GM21390 (cell line): Measurements from ENCODE around the gene IGF1R.

Experiments used
- ATAC-seq: cut with Tn5 transposase; IDR thresholded peaks from one replicate; pipeline ENCODE4 v1.9.1; 2021; ENCODE audit not compliant: unreplicated experiment

Gene IGF1R

GRCh38 chr15:98901434-98902072 is 253.2 kb downstream of the IGF1R start:
- no peak for ATAC-seq

- ATAC-seq = no peak
Observed at GRCh38 chr15:98902931-98903330, 254.6 kb downstream of the IGF1R start.

DNA sequence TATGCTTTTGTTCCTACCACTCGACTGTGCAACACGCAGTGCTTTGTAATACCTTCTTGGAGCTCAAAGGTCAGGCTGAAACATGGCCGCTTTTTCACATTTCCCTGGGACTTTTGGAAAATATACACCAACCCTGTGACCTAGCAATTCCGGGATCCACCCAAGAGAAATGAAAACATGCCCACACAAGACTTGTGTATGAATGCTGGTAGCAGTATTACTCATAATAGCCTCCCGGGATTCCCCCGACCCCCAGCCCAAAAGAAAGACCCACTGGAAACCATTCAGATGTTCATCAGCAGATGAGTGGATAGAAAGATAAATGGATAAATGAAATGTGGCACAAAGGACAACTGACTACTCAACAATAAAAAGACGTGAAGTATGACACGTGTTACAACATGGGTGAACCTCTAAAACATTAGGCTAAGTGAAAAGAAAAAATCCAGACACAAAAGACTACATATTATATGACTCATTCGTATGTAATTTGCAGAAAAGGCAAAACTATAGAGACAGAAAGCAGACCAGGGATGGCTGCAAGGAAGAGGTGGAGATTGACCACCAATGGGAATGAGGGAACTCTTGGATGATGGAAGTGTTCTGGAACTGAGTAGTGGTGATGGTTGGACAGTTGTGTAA is 255.2 kb downstream of the IGF1R start:
- ATAC-seq = no peak

DNA sequence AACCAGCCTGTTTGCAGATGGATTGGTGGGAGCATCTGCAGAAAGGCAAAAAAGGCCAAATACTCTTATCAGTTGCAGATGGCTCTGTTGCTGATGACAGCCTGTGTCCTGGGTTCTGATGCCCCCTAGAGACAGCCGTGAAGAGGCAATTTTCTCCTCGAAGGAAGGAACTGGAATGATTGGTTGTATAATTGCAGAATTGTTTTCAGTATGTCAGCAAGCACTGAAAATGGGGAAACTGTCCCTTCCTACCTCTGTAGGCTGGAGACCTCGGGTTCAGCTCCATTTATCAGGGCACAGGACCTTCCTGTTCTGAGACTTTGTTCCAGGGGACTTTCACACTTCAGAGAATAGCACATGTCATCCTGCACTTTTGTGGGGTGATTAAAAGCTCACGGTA is 256.2 kb downstream of the IGF1R start:
- peak; percentile 54 for ATAC-seq

DNA sequence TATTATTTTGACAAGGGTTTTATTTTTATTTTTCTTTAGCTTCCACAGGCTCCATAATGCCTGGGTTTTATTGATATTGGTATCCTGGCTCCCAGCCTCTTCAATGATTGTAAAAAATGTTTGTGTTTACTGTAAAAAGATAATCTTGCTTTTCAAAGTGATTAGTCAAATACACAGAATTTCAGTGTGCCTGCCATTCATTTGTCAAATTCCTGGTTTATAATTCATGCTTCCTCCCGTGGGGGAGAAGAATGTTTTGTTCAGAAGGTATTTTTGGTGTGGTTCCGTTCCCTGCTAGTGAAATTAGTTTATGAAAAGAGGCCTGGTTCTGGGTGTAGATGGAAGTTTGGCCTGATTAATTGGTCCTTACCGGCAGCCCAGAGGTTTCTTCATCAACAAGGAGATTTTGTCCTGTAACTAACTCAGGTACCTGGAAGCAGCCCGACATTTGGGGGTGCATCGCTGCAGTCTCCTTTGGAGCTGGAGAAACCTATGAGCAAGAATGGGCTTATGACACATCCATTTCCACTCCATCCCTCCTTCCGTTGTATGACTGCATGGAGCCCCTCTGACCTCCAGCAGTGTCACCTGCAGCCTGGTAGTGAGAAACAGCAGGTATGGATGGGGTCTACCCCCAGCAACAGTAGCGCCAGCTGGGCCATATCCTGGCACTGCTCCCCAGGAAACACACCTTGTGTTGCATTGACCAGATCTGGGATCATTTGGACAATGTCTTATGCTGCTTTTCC is 257.8 kb downstream of the IGF1R start:
- no peak for ATAC-seq

DNA sequence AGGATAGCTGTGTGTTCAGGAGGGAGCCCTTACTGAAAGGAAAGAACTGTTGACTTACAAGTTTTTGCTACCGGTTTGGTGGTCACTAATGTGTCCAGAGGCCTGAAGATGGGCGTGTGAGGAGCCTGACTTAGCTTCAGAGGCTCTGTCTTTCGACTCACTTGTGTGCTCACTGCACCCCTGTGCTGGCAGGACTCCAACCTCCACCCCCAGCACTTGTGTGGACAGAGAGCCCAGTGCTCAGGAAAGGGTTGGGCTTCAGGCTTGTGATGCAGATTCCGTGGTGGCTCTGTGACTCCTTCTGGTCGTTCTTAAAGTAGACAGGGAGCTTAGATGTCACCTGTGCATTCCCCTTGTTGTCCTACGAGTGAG is 258.4 kb downstream of the IGF1R start:
- ATAC-seq = no peak

DNA sequence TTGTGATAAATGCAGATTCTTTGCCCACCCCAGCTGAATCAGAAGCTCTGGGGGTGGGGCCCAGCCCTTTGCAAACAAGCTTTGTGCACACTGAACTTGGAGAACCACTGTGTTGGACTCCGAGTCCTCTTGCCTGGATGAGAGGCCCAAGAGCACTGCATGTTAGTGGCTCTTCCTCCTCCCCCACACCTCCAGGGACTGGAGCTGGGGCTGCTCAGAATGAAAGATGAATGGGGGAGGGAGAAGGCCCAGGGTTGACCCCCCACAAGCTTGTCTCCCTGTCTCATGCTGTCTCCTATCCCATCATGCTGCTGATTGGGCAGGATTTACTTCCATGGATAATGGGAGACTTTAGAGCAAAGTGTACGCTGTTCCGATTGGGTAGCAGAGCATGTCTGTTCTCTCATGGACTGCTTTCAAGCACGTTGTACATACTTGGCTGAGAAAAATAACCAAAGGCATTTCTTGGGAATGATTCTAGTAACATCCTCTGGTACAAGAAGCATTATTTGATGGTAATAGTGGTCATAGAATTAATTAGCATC is 259.7 kb downstream of the IGF1R start:
- no peak for ATAC-seq

DNA sequence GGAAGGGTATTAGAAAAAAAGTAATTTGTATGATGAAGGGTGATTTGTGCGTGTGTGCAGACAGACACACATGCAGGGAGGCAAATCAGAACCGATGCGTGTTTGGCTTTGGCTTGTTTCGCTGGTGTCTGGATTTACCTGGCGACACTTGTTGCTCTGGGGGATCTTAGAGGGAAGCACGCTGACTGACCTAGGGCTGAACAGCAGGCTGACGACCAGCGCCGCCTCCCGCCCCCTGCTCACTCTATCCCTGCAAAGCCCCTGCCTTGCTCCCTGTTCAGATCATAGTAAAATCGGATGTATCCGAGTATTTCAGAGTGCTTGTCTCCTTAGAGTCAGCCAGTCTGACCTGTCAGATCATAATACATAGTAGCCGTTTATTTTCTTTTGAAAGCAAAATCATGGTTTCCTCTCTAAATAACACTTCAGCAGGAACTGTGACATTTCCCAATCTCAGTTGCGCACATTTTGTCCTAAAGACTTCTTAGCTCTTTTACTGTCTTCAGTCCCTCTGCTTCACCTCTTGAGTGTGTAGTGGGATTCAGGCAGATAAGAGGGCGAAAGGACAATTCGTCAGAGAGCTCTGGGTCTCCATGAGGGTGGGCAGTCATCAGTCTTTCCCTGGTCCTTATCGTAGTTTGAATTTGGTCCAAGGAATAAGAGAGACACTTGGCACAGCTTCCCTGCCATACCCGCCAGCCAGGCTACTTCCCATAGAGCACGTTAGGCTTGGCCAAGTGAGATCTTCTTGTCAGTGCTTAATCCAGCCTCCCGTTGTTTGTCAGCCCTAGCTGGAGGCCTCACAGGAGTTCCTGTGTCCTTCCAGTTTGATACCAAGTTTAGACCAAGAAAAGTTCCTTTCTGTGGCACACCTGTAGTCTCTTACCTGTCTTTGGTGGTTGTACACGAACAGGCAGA is 261.9 kb downstream of the IGF1R start:
- ATAC-seq = no peak

DNA sequence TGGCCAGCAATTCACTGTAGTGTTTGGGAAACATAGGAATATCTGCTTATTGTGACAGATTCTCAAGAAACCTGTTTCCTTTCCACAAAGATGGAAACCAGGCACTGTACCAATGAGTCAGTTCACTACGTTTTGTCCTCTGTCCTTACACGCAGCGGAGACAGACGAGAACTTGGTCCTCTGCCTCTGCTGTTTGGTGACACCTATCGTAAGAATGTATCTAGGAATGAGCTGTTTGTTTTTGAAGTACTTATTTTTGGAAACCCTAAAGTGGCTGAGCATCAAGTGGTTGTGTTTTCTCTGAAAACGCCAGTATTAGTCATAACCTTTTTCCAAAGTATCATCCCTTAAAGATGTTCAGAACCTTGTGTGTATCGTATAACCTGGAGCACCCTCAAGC is 266.3 kb downstream of the IGF1R start:
- ATAC-seq = no peak

- no peak for ATAC-seq
Observed at GRCh38 chr15:98916826-98917225, 268.5 kb downstream of the IGF1R start.

- no peak for ATAC-seq
Observed at GRCh38 chr15:98917417-98917816, 269.1 kb downstream of the IGF1R start.

DNA sequence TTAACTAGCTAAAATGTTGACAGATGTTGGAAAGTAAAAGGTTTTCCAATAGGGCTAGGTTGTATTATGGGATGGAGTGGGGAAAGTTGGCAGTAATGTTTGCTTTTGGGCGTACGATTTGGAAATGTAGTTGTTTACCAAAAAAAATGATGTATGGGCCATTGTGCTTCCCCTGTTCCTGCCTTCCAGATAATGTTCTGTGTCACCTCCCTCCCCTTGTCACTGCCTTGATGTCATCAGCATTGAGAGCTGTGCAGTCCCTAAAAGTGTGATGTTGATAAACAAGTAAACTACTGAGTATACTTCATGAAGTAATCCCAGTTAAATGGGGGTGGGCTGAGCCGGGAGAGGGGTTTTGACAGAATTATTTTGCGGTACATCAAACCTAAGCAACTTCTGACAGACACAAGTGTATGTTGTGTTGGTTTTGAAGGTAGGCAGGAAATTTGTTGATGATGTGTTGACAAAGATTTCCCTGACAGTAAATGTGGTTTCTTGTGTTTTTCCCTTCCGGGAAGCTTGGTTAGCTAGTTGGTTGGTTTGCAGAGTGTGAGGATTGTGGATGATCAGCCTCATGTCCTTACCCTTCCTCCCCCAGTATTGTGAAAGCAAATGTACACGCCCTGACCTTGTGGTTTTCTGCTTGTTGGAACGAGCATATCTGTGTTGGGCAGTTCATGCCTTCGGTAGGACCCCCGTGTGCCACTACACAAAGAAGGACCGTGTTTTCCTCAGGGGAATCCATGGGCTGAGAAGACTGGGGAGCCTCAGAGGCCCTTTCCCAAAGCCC is 271.9 kb downstream of the IGF1R start:
- no peak for ATAC-seq

- no peak for ATAC-seq
Observed at GRCh38 chr15:98923171-98923570, 274.8 kb downstream of the IGF1R start.

DNA sequence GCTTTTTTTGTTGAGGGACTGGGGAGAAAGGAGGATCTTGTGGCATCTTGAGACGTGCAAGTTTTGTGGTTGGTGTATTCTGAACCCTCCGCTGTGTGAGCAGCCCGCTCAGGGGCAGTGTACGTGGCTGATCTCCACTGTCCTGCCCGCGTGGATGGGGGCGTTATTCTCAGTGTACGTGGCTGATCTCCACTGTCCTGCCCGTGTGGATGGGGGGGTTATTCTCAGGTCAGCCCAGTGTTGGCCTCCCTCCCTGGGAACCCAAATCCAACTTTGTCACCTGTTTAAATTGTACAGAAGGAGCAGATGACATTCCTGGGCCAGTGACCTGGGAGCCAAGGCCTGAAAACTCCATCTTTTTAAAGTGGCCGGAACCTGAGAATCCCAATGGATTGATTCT is 275.2 kb downstream of the IGF1R start:
- ATAC-seq = no peak

DNA sequence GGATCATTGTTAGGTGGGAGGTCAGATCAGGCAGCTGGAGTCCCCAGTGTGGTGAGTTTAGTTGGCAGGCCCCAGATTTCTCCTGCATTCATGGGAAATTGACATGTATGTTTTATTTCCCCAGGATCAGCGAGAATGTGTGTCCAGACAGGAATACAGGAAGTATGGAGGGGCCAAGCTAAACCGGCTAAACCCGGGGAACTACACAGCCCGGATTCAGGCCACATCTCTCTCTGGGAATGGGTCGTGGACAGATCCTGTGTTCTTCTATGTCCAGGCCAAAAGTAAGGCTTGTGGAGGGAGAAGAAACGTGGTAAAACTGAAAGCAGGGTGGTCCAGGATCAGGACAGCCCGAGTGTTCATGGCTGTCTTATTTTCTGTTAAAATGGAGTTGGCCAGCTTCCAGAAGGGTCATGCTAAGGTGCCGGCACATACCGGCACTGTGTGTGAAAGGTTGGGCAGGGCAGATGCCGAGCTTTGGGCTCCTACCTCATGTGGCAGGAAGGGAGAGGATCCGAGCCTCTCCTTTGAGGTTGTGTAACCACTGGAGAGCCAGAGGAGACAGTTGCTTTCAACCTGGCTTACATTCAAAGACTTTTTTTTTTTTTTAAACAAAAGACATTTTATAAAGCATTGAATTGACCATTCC is 276.2 kb downstream of the IGF1R start:
- no peak for ATAC-seq

GRCh38 chr15:98926236-98926635 is 277.9 kb downstream of the IGF1R start:
- ATAC-seq = no peak

- ATAC-seq = no peak
Observed at GRCh38 chr15:98927022-98927421, 278.7 kb downstream of the IGF1R start.

- no peak for ATAC-seq
Observed at GRCh38 chr15:98927996-98928395, 279.7 kb downstream of the IGF1R start.

DNA sequence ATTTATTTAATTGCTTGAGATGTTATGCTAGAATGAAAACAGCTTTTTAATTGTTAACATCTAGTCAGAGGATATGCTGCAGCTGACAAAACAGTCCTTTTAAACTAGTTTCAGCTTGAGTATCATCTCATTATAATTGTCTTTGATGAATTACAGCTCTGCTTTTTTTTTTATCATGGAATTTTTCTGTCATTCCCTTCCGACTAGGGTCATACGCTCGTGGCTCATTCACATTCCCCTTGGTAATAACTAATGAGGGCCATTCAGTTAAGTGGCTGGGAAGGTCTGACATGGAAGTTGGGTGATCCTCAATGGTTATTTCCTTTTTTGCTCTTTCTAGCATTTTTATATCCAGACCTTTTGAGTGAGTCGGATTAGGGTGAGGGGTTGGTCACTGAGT is 282.2 kb downstream of the IGF1R start:
- ATAC-seq = no peak

- ATAC-seq = no peak
Observed at GRCh38 chr15:98931004-98931403, 282.7 kb downstream of the IGF1R start.
